PC-3 (cell line): ENCODE results near the gene MLYCD. TPM values are rescaled to one million over a fixed set of nuclear protein-coding genes. Genes with fewer than 3 reads are reported as not detected.

ENCODE experiments used
- ATAC-seq: fragments of 200-7000 bp; cut with Tn5 transposase; 2 replicates; pipeline ENCODE4 v1.9.1; 2020; ENCODE audit warnings: mild to moderate bottlenecking, moderate library complexity
- BruUV-seq: library from RNA; stranded (reverse); fragments of 400-500 nt; replicated peaks from 2 replicates; lab custom pipeline; 2021; lab: Mats Ljungman, UMichigan
- CTCF ChIA-PET: fragments of 300-600 bp; sonication (Branson Sonifier 250); formaldehyde crosslinking; loops from one replicate; lab custom pipeline; 2022; ENCODE audit warnings: antibody characterized with exemption; lab: Charles Lee
- POLR2A ChIA-PET: fragments of 300-600 bp; sonication (Branson Sonifier 250); formaldehyde crosslinking; loops from one replicate; lab custom pipeline; 2022; ENCODE audit warnings: antibody characterized with exemption; ENCODE audit not compliant: unreplicated experiment; lab: Charles Lee
- DNase-seq: peaks from one replicate; pipeline ENCODE4 v3.0.0-alpha.2; 2015
- H2AFZ ChIP-seq: fragments of 300-600 bp; sonication (generic); 2 replicates; pipeline ENCODE4 v1.6.0; 2016; ENCODE audit warnings: antibody characterized with exemption, low read length
- H3F3A ChIP-seq: fragments of 300-600 bp; sonication (generic); one replicate; pipeline ENCODE4 v1.6.0; 2017; ENCODE audit warnings: antibody characterized with exemption, low read length, control low read depth, mild to moderate bottlenecking; ENCODE audit not compliant: unreplicated experiment
- H3K27ac ChIP-seq: fragments of 300-600 bp; sonication (generic); 2 replicates; pipeline ENCODE4 v1.5.1; 2016; ENCODE audit warnings: mild to moderate bottlenecking, low read length
- H3K27me3 ChIP-seq: fragments of 300-600 bp; sonication (generic); 2 replicates; pipeline ENCODE4 v1.6.1; 2016; ENCODE audit warnings: low read length, mixed read lengths
- H3K36me3 ChIP-seq: fragments of 300-600 bp; sonication (generic); 2 replicates; pipeline ENCODE4 v1.6.1; 2016; ENCODE audit warnings: low read depth, mixed run types, low read length, mixed read lengths
- H3K4me1 ChIP-seq: fragments of 300-600 bp; sonication (generic); 2 replicates; pipeline ENCODE4 v1.5.1; 2016; ENCODE audit warnings: low read length; ENCODE audit not compliant: insufficient read depth
- H3K4me2 ChIP-seq: fragments of 300-600 bp; sonication (generic); 2 replicates; pipeline ENCODE4 v1.6.0; 2016; ENCODE audit warnings: low read length
- H3K4me3 ChIP-seq: fragments of 300-600 bp; sonication (generic); 2 replicates; pipeline ENCODE4 v1.5.1; 2016; ENCODE audit warnings: mild to moderate bottlenecking, low read length, mixed read lengths
- H3K79me2 ChIP-seq: fragments of 300-600 bp; sonication (generic); 2 replicates; pipeline ENCODE4 v1.6.1; 2017; ENCODE audit warnings: low read length, mixed read lengths
- H3K9ac ChIP-seq: fragments of 300-600 bp; sonication (generic); 2 replicates; pipeline ENCODE4 v1.6.0; 2016; ENCODE audit warnings: mild to moderate bottlenecking, low read length
- H3K9me2 ChIP-seq: fragments of 300-600 bp; sonication (generic); replicated peaks from 2 replicates; pipeline ENCODE4 v1.6.1; 2016; ENCODE audit warnings: mixed run types, low read length, mixed read lengths
- H3K9me3 ChIP-seq: fragments of 300-600 bp; sonication (generic); 2 replicates; pipeline ENCODE4 v1.6.1; 2016; ENCODE audit warnings: low read length, mixed read lengths
- H4K20me1 ChIP-seq: fragments of 300-600 bp; sonication (generic); 2 replicates; pipeline ENCODE4 v1.6.1; 2016; ENCODE audit warnings: low read length, mixed read lengths
- EZH2 ChIP-seq: fragments of 300-600 bp; sonication (generic); IDR thresholded peaks from one replicate; pipeline ENCODE4 v1.6.1; 2017; ENCODE audit warnings: antibody characterized with exemption, mild to moderate bottlenecking, low read length; ENCODE audit not compliant: unreplicated experiment
- EZH2phosphoT487 ChIP-seq: fragments of 300-600 bp; sonication (generic); IDR thresholded peaks from 2 replicates; pipeline ENCODE4 v1.6.1; 2018; ENCODE audit warnings: mild to moderate bottlenecking, antibody characterized with exemption, low read length, borderline replicate concordance
- intact Hi-C: fragments of 100-400 bp; cut with micrococcal nuclease; formaldehyde crosslinking; loops from 2 replicates; pipeline ENCODE4 v1.9.0; 2023
- total RNA-seq: library from RNA; depleted of rRNA; stranded (reverse); fragments of >200 nt; gene quantifications from 2 replicates; pipeline ENCODE4 v1.2.3, GENCODE V29; 2014
- TF ChIP-seq, protein P1 (sequence below): fragments of 300-600 bp; sonication (generic); conservative IDR thresholded peaks from 2 replicates; pipeline ENCODE4 v1.5.1; 2017; ENCODE audit warnings: antibody characterized with exemption, low read depth, mild to moderate bottlenecking, low read length

The MLYCD gene
- total RNA-seq, 1 experiment from 2014 or later, result 0.95 TPM

DNA sequence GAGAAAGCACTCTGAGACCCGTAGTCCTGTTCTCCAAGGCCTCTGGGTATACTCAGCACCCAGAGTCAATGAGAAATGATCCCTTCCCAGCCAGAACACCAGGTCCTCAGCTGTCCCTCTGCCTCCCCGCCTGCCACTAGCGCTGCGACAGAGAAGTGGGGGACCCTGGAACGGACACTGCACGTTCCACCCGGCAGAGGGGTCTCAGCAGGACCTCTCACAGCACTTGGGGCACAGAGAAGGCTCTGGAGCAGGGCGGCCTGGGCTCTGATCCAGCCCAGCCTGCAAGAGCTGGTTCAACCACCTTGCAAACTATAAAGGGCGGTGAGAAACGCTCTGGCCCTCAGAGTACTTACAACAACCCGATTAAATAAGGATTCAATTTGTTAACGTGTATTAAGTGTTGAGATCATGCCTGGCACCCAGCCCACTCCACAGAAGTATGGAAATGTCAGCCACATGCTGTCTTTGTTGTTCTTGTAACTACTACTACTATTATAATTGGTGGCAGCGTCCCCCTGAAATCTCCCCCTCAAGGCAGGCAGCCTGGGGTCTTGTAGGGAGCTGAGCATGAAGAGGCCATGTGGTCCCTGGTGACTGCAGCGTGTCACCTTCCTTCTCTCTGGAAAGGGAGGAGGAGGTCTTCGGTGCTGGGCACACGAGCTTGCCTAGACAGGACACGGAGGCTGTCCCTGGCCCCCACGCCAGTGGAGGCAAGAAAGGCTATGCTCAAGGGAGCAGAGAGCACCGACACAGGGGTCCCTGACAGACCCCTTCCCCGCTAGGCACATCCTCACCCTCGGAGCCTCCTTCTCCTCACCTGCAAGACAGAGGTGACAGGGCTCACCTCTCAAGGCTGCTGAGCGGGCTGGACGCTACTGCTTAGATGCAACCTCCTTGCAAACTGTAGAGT is 56.6 kb downstream of the MLYCD start:
- TF ChIP-seq, protein P1, sequence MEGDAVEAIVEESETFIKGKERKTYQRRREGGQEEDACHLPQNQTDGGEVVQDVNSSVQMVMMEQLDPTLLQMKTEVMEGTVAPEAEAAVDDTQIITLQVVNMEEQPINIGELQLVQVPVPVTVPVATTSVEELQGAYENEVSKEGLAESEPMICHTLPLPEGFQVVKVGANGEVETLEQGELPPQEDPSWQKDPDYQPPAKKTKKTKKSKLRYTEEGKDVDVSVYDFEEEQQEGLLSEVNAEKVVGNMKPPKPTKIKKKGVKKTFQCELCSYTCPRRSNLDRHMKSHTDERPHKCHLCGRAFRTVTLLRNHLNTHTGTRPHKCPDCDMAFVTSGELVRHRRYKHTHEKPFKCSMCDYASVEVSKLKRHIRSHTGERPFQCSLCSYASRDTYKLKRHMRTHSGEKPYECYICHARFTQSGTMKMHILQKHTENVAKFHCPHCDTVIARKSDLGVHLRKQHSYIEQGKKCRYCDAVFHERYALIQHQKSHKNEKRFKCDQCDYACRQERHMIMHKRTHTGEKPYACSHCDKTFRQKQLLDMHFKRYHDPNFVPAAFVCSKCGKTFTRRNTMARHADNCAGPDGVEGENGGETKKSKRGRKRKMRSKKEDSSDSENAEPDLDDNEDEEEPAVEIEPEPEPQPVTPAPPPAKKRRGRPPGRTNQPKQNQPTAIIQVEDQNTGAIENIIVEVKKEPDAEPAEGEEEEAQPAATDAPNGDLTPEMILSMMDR, result no peak
- TF ChIP-seq EZH2phosphoT487 (no peak), EZH2 (no peak)
- Histone ChIP-seq H4K20me1 (no peaks in the 10 kb centered on the region), H3K4me1 (peaks cover 15% of the 10 kb centered on the region), H3F3A (no peaks in the 10 kb centered on the region), H3K4me3 (no peak overlapping the region), H3K27me3 (no peaks in the 10 kb centered on the region), H2AFZ (no peak overlapping the region), H3K9me3 (no peaks in the 10 kb centered on the region), H3K4me2 (no peak overlapping the region), H3K27ac (no peak overlapping the region), H3K36me3 (no peaks in the 10 kb centered on the region; the same call in 1 of the 2 replicates), H3K9me2 (no peaks in the 10 kb centered on the region), H3K79me2 (peaks cover 18% of the 10 kb centered on the region), H3K9ac (no peak overlapping the region)
- intact Hi-C loops, result loop anchor here (5.0 kb wide), 2 partner anchors 107 to 222 kb away; no protein-coding TSS in a partner anchor
- no peak for DNase-seq
- no TSS peak for BruUV-seq
- ChIA-PET POLR2A (no interaction called here), CTCF (no interaction called here)
- ATAC-seq, result no peak

DNA sequence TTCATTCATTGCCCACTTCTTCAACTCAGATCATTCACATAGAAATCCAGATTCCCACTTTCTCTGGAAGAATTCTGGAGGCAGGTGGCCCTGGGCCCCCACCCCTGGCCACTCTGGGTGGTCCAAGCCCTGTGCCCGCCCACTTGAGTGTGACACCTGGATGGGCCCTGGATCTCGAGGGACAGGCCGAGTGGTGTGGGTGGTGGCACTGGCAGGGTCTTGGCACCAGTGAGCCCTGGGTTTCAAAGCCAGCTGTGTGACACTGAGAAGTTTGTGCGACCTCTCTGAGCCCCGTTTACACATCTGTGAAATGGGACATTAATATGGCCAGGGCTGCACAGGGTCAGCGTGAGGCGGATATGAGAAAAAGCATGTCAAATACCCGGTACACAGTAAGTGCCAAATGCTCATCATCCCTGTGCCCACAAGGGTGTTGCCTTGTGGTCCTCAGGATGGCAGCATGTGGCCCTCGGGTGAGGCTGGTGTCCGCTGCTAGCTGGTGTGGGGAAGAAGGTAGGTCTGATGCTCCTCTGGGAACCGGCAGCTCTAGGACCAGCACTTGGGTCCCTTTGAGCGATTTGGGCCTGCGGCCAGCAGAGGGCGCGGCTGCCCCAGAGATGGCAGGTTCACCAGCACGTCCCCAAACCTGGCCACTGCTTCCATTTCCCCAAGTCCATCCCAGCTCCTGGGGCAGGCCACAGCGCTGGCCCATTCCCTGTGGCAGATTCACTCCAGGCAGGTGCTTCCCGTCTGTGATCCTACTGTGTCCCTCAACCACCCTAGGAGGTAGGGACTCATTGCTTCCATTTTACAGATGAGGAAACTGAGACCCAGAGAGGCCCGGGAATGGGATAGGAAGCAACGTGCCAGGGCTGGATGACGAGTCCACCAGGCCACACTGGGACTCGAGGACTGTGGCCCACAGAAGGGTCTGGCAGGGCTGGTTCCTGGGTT is 57.7 kb downstream of the MLYCD start:
- intact Hi-C loops, result loop anchor here (5.0 kb wide), 2 partner anchors 106 to 221 kb away; no protein-coding TSS in a partner anchor
- Histone ChIP-seq H3K9me3 (no peaks in the 10 kb centered on the region), H3K79me2 (peaks cover 18% of the 10 kb centered on the region), H3K4me3 (no peak overlapping the region), H3F3A (no peaks in the 10 kb centered on the region), H3K27me3 (no peaks in the 10 kb centered on the region), H4K20me1 (no peaks in the 10 kb centered on the region), H3K4me1 (peaks cover 15% of the 10 kb centered on the region), H2AFZ (no peak overlapping the region), H3K9ac (no peak overlapping the region), H3K27ac (no peak overlapping the region), H3K9me2 (no peaks in the 10 kb centered on the region), H3K4me2 (no peak overlapping the region), H3K36me3 (no peaks in the 10 kb centered on the region; the same call in 1 of the 2 replicates)
- POLR2A ChIA-PET, result no interaction called here
- DNase-seq (peak; percentile 74), ATAC-seq (0 out of 2 replicates have a peak, but pooled peaks have one; percentile 9)
- no peak for TF ChIP-seq EZH2phosphoT487
- TF ChIP-seq, protein P1, result peak; percentile 78
- no peak for TF ChIP-seq EZH2
- no TSS peak for BruUV-seq
- CTCF ChIA-PET, result interaction anchor here (0.5 to 0.6 kb wide), 2 partner anchors 8 to 232 kb away, joined by 3 to 4 read pairs; no protein-coding TSS in a partner anchor
